GM13977 (cell line): ENCODE data around the gene DYRK2.

Experiments
- DNase-seq: peaks from one replicate; pipeline ENCODE4 v3.0.0; 2012; ENCODE audit warnings: low spot score
- in situ Hi-C: fragments of 300-500 bp; cut with MboI; formaldehyde crosslinking; loops from one replicate; pipeline ENCODE4 v1.12.0; 2022; ENCODE audit warnings: low sequenced_read_pairs, low pct_unique_long_range_greater_than_20kb, mixed read lengths, inconsistent platforms; ENCODE audit not compliant: unreplicated experiment
- TF ChIP-seq, protein P1 (sequence below): IDR thresholded peaks from 2 replicates; pipeline ENCODE4 v1.5.1; 2012; ENCODE audit warnings: mild to moderate bottlenecking, control low read depth; ENCODE audit not compliant: insufficient read depth; ENCODE audit errors: extremely low read depth, missing control alignments

The DYRK2 gene

DNA sequence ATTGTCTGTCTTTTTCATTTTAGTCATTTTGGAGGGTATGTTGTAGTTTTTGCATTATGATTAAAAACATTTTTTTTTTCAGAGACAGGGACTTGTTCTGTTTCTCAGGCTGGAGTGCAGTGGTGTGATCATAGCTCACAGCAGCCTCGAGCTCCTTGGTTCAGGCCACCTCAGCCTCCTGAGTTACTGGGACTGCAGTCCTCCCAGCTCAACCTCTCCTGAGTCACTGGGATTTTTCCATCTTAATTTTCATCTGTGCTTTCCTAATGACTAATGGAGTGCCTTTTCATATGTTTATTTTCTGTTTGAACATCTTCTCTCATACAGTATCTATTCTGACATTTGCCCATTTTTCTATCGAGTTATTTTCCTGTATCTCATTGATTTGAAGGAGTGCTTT, 52.6 kb downstream of the DYRK2 start:
- TF ChIP-seq, protein P1, sequence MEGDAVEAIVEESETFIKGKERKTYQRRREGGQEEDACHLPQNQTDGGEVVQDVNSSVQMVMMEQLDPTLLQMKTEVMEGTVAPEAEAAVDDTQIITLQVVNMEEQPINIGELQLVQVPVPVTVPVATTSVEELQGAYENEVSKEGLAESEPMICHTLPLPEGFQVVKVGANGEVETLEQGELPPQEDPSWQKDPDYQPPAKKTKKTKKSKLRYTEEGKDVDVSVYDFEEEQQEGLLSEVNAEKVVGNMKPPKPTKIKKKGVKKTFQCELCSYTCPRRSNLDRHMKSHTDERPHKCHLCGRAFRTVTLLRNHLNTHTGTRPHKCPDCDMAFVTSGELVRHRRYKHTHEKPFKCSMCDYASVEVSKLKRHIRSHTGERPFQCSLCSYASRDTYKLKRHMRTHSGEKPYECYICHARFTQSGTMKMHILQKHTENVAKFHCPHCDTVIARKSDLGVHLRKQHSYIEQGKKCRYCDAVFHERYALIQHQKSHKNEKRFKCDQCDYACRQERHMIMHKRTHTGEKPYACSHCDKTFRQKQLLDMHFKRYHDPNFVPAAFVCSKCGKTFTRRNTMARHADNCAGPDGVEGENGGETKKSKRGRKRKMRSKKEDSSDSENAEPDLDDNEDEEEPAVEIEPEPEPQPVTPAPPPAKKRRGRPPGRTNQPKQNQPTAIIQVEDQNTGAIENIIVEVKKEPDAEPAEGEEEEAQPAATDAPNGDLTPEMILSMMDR: no peak
- no peak for DNase-seq
- in situ Hi-C loops: no loop called here

- TF ChIP-seq, protein P1: no peak
- no peak for DNase-seq
- in situ Hi-C loops: no loop called here
Observed at GRCh38 chr12:67702136-67702535, 53.6 kb downstream of the DYRK2 start.

DNA sequence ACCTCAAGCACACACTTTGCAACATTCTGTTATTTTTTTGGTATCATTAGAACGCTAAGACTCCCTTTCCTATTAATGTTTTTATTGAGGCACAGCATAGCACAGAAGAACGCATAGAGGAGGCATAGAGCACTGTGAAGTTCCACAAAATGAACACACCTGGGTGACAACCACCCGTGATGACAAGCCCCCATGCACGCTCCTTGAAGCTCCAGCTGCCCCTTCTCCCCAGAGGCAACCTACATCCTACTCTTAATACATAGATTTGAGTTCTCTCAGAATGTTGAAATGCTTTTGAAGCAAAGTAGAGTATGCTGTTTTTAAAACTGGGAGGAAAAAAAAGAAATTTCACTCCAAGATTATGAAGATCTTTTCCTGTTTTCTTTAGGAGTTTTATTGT, 55.5 kb downstream of the DYRK2 start:
- in situ Hi-C loops: no loop called here
- no peak for DNase-seq
- TF ChIP-seq, protein P1: no peak

DNA sequence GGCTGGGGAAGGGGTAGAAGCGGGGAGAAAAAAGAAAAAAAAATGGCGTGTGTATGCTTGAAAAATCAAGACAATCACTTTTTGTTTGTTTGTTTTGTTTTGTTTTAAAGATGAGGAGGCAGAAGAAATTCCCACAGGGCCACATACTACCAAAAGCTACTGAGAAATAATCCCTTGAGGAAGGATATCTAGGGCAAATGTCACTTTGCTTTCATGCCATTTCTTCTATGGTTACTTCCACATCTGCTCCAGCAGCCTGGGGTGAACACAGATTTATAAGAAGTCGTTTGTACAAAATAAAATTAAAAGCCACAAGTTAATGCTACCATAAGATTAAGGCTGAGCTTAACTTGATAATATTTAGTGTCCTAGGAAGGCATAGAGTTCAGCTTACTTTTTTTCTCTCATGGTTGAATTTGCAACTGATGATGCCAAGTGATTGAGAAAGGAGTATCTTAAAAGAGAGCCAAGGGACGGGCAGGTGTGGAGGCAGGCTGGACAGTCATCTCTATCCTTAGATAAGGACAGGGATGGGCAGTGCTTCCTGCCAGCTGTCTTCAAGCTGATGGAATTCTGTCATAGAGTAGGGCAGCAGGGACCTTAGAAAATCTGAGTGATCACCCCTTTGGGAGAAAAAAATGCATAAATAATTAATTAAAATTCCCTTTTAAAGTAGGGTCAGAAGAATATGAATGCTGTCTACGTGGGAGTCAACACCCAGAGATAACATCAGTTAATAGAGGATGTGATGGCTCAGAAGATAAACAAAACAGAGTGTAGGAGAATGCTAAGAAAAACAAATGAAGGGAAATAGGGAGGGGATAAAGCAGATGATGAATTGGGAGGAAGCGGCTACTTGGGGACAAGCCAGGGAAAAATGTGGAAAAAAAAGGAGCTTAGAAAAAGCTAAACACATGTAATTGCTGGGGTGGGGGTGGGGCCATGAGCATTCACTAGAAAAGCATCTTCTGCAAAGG, 57.1 kb downstream of the DYRK2 start:
- DNase-seq: no peak
- TF ChIP-seq, protein P1: no peak
- in situ Hi-C loops: no loop called here

- in situ Hi-C loops: no loop called here
- no peak for DNase-seq
- TF ChIP-seq, protein P1: no peak
Observed at GRCh38 chr12:67709367-67709954, 60.9 kb downstream of the DYRK2 start.

DNA sequence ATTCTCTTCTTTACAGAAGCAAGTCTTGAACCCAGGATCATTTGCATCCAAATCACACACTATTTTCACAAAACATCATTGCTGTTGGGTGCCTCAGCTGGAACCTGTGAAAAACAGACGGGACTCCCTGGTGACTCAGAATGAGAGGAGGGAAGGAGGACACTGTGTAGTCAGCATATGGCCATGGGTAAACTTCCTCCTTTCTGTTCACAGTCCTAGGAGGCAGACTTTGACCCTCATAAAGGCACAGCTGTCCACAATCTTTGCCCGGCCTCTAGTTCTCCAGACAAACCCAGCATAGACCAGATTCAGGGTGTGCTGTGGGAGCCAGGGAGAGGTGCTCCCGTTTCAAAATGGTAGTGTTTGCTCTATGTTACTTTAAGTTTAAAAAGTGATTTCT, 62.0 kb downstream of the DYRK2 start:
- no peak for DNase-seq
- TF ChIP-seq, protein P1: no peak
- in situ Hi-C loops: no loop called here
